ENCODE results near the gene ESR2. TPM values are rescaled to one million over a fixed set of nuclear protein-coding genes. Genes with fewer than 3 reads are reported as not detected.
"Not testable (repeated sequence)": the region's sequence is repeated elsewhere in the genome, so short reads cannot be mapped to it uniquely, and the experiment has no call there.

Gene ESR2
- total RNA-seq, 1 experiment from 2014 or later = 0.74 TPM

DNA sequence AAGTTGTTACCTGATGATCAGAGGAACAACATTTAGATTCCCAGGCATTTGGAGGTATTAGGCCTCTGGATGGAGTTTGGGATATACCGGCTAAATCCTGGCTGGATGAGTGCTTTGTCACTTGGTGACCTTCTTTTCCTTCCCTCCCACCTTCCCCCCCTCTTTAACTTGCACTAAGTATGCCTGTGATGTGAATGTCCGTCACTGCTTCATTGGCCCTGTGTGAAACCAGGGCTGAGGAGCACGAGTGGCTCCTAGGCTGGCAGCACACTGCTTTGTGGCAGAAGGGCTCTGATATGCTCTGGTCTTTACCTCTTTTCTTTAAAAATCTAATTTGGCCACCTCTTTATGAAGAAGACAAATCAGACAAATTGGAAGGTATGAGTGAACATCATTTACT is 95.7 kb downstream of the ESR2 start:
- DNase-seq (ENCODE audit: low read depth) = no peak

GRCh38 chr14:64197996-64198395 is 96.2 kb downstream of the ESR2 start:
- no peak for DNase-seq (ENCODE audit: low read depth)

DNA sequence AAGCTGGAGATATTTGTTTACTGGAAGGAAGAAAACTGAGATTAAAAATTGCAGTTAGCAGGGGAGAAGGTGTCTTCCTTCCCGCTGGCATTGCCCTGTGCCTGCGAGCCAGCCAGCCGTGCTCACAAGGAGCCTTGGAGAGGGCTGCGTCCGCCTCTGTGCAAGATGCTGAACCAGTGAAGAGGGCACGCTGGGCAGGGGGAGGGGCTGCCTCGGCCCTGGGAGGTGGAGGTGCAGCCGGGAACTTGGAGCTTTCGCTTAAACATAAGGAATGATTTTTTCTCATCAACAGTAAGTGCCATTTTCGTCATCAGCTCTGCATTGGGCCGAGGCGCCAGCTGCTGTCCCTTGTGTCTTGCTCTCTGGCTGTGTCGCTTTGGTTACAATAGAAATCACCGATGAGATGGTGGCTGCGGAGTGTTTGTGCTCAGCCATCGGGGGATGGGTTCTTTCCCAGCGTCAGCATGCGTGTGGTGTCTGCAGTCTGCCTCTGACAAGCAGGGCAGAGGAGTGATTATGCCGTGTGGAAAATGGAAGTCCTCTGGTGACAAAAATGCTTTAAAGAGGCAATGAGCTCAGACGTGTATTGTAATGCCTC is 97.3 kb downstream of the ESR2 start:
- peak; percentile 39 for DNase-seq (ENCODE audit: low read depth)

DNA sequence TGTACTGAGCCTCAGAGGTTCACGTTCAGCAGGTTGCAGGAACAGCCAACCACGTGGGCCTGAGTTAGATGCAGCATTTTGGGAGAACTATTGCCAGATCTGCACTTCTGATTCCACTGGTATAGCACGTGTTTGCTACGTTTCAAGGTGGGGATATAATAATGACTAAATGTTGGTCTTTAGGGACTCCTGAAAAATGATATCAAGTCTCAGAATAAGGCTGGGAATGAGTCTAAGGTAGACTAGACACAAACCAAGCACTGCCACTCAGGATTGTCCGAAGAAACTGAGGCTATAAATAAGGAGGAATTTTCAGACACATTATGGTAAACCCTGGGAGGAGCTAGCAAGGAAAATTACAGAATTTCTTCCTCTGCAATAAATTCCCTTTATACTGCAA is 98.1 kb downstream of the ESR2 start:
- no peak for DNase-seq (ENCODE audit: low read depth)

DNA sequence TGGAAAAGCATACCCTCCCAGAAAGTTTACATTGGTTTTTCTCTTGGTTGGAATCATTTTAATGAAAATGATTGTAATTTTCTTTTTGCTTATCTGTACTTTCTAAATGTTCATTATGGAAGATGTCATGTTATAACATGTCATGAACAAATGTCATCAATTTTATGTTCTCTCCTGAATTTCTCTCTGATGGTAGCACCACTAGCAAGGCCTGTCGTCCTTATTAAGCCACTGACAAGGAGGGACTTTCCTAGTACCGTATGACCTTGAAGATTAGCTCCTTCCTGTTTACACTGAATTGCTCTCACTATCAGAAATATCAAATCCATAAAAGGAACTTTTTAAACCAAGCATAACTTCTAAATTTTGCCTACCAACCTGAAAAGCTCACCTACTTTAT is 99.0 kb downstream of the ESR2 start:
- no peak for DNase-seq (ENCODE audit: low read depth)

DNA sequence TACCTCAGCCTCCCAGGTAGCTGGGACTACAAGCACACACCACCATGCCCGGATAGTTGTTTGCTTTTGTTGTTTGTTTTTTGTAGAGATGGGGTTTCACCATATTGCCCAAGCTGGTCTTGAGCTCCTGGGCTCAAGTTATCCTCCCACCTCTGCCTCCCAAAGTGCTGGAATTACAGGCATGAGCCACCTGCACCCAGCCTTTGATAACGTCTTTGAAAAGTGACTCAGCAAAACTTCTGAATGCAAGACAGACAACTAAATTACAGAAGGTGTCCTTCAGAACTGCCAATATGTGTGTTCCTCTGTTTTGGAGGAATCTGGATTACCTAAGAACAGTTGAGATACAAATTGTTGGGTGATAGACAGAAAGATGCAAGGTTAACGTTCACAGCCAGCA is 99.8 kb downstream of the ESR2 start:
- DNase-seq (ENCODE audit: low read depth) = no peak

DNA sequence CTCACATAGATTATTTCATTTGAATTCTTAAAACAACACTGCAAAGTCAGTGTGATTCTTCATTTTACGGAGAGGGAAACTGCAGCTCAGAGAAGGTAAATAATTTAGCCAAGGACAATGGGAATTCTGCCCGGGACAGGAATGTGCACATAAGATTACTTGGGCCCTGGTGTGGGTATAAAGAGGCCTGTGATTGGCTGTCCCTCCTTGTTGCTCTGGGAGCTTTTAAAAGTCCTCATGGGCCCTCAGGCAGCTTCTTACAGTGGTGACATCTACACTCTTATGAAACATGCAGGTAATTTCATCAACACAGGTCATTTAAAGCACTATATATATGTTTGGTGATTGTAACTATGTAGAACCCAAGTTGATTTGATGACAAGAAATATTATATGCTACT is 100.3 kb downstream of the ESR2 start:
- DNase-seq (ENCODE audit: low read depth) = no peak

DNA sequence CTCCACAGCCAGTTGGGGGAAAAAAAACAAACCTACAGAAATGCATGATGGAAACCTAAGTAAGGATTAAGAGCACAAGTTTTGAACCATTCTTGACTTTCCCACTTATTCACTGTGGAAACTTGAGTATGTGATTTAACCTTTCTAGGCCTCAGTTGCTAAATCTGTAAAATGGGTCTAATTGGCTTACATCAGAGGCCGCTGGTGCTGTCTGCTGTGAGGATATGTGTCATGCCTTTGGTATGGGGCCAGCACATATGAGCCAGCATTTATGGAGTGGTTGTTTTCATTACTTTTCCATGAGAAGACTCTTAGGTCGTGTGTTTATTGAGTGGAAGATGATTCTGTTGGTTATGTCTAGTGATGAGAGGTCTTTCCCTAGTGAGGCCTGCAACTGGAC is 102.4 kb downstream of the ESR2 start:
- DNase-seq (ENCODE audit: low read depth) = peak; percentile 87

GRCh38 chr14:64190974-64191502 is 103.1 kb downstream of the ESR2 start:
- DNase-seq (ENCODE audit: low read depth) = no peak

GRCh38 chr14:64187331-64187730 is 106.8 kb downstream of the ESR2 start:
- no peak for DNase-seq (ENCODE audit: low read depth)

DNA sequence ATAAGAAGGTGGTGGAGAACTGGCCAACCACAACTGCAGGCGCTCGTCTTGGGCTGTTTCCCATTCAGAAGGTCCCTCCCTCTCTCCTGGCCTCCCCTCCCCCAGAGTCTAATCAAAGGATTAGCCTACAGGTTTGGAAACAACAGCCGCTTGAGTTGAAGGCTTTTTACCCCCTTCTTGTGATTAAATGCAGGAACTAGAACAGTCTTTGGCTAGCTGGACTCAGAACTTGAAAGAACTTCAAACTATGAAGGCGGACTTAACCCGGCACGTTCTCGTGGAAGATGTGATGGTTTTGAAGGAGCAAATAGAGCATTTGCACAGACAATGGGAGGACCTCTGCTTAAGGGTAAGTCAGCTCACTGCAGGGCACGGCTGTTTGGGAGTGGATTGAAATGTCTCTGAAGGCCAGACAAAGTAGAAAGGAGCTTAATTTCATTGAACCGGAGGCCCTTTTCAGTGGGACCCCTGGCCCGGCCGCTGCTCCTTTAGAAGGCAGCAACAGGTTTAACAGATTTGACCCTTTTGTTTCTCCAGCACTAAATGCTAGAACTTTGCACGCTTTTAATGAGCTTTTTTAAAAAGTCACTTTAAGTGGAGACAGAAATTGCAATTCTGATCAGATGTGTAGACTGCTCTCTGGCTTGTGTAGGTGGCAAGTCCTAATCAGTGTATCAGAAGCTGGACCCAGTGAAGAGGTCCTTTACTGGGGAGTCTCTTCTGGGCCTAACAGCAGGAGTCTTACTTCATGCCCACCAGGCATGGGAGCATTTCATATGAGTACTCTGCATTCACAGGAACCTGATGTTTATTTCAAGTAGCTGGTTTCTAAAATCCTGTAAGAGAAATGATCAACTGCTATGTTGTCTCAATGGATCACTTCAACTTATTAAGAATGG is 107.7 kb downstream of the ESR2 start:
- DNase-seq (ENCODE audit: low read depth) = no peak

DNA sequence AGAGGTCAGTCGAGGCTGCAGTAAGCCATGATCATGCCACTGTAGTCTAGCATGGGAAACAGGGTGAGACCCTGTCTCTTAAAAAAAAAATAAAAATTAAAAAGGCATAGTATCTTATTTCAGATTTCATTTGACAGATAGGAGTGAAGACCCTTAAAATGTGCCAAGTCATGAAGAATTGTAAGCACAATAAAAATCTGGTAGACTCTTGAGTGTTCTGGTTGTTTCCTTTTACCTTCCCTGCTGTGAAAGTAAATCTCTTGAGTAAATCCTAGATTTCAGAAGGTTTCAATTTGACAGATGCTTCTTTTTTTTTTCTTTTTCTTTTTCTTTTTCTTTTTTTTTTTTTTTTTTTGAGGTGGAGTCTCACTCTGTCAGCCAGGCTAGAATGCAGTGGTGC is 109.0 kb downstream of the ESR2 start:
- DNase-seq (ENCODE audit: low read depth) = no peak

DNA sequence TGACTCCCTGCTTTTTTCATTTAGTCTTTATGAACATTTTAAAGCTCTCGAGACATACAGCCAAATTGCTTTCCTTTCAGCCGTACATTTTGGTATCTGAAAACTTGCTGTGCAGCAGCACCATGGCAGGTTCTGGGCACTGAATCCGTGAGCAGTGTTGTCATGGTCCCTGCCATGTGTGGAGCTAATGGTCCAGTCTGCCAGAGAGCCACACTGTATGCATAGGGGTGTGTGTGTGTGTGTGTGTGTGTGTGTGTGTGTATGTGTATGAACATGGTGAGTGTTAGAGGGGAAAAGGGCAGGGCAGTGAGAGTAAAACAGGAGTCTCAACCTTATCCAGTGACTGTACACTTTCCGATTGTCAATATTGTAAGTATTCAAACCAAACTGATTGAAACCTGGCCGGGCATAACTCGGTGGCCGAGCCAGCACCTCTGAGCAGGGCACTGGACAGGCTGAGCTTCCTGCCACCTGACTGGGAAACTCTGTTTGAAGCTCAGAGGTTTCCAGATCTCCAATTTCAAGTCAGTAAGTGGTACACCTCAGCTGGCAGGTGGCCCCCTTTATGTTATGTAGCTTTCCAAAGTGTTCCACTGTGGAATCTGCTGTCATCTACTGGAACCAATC is 110.0 kb downstream of the ESR2 start:
- DNase-seq (ENCODE audit: low read depth) = no peak

GRCh38 chr14:64182908-64183307 is 111.3 kb downstream of the ESR2 start:
- not testable (repeated sequence) for DNase-seq (ENCODE audit: low read depth)

DNA sequence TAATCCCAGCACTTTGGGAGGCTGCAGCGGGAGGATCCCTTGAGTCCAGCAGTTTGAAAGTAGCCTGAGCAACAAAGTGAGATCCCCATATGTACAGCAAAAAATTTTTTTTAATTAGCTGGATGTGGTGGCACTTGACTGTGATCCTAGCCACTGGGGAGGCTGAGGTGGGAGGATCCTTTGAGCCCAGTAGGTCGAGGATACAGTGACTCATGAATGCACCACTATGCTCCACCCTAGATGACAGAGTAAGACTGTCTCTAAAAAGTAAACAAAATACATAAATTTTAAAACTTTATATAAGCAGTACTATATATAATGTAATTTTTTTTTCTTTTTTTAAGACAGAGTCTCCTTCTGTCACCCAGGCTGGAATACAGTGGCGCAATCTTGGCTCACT is 115.4 kb downstream of the ESR2 start:
- DNase-seq (ENCODE audit: low read depth) = peak; percentile 19

GRCh38 chr14:64176330-64176729 is 117.8 kb downstream of the ESR2 start:
- DNase-seq (ENCODE audit: low read depth) = no peak

- DNase-seq (ENCODE audit: low read depth) = no peak
Observed at GRCh38 chr14:64174922-64175782, 119.0 kb downstream of the ESR2 start.

DNA sequence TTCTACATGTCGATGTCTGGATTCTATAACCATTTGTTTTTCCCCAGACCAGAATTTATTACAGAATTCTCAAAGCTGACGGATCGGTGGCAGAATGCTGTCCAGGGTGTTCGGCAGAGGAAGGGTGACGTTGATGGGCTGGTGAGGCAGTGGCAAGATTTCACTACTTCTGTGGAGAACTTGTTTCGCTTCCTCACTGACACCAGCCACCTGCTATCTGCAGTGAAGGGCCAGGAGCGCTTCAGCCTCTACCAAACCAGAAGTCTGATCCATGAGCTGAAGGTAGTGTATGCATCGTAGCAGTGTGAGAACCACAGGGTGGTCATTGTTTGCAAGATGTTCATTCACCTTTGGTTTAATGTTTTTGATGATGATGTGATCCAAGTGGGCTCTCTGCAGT is 124.0 kb downstream of the ESR2 start:
- DNase-seq (ENCODE audit: low read depth) = no peak

- no peak for DNase-seq (ENCODE audit: low read depth)
Observed at GRCh38 chr14:64159588-64159987, 134.6 kb downstream of the ESR2 start.

- DNase-seq (ENCODE audit: low read depth) = no peak
Observed at GRCh38 chr14:64158608-64159007, 135.6 kb downstream of the ESR2 start.

GRCh38 chr14:64149921-64150320 is 144.2 kb downstream of the ESR2 start:
- no peak for DNase-seq (ENCODE audit: low read depth)
